Measurements from ENCODE around the gene SPTLC2. TPM values are rescaled to one million over a fixed set of nuclear protein-coding genes. Genes with fewer than 3 reads are reported as not detected.
A peak's percentile ranks its signal among the peaks of the same experiment; 100 is the strongest.
"Not testable (repeated sequence)": the region's sequence is repeated elsewhere in the genome, so short reads cannot be mapped to it uniquely, and the experiment has no call there.

The SPTLC2 gene
- total RNA-seq, 2 donors from 2014 or later, result 4.9 to 11.7 TPM

DNA sequence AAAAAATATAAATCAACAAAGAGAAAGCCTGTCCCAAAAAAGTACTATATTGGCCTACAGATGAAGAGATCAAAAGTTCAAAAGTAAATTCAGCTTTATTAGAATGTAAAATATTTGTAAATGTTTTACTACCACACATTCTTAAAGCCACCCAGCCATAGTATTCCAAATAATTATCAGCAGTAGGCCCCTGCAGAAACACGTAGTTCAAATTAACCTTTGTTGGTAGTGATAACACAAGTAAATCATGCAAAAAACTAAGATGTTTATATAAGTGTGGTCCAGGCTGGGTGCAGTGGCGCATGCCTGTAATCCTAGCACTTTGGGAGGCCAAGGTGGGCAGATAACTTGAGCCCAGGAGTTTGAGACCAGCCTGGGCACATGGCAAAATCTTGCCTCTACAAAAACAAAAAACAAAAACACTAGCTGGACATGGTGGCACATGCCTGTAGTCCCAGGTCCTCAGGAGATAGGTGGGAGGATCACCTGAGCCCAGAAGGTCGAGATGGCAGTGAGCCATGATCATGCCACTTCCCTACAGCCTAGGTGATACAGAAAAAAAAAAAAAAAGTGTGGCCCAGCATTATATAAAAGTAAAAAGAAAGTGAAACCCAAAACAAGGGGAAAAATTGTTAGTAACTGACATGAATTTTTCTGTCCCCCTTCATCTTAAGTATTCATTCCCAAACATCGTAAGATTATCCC lies 17.9 kb downstream of the SPTLC2 start:
- peaks cover 24% of the 10 kb centered on the region for H3K4me1 ChIP-seq
- ATAC-seq (no peak), DNase-seq (peak in 1 of 4 donors; percentile 11)
- no peaks in the 10 kb centered on the region for H3K9me3 ChIP-seq
- no peaks in the 10 kb centered on the region for H3K27me3 ChIP-seq
- 44 to 60% methylated on average over 4 of the region's 4 CpGs for WGBS, 2 donors
- TF ChIP-seq, protein P1, sequence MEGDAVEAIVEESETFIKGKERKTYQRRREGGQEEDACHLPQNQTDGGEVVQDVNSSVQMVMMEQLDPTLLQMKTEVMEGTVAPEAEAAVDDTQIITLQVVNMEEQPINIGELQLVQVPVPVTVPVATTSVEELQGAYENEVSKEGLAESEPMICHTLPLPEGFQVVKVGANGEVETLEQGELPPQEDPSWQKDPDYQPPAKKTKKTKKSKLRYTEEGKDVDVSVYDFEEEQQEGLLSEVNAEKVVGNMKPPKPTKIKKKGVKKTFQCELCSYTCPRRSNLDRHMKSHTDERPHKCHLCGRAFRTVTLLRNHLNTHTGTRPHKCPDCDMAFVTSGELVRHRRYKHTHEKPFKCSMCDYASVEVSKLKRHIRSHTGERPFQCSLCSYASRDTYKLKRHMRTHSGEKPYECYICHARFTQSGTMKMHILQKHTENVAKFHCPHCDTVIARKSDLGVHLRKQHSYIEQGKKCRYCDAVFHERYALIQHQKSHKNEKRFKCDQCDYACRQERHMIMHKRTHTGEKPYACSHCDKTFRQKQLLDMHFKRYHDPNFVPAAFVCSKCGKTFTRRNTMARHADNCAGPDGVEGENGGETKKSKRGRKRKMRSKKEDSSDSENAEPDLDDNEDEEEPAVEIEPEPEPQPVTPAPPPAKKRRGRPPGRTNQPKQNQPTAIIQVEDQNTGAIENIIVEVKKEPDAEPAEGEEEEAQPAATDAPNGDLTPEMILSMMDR (IDR thresholded peaks at IDR 0.05), result no peak
- TF ChIP-seq POLR2A (IDR thresholded peaks at IDR 0.05), result no peak
- no peak overlapping the region for H3K4me3 ChIP-seq
- peaks cover 0 to 2% of the 10 kb centered on the region in 2 donors for H3K36me3 ChIP-seq (replicated peaks in 1 of 2; ENCODE audit: insufficient read depth in 1 of 2, low read depth in 2 of 2)
- intact Hi-C loops (cut with DNase I), result no loop called here
- no peak overlapping the region for H3K27ac ChIP-seq

DNA sequence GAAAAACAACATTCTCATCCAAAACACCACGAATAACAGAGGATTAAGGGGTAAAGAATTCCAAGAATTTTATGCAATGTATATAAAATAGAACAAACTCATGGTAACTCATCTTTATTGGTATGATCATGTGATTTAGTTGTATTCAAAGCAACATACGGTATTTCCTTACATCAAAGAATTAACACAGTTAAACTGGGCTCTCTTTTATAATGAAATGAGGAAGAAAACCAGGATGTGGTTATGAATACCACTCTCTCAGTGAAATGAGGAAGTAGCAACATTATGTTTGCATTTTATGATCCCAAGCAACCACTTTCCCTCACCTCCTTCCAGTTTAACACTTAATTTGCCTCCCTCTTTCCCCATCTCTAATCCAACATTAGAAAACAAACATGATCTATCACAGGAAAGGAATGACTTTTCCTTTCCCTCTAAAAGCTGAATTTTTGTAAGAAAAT lies 22.9 kb downstream of the SPTLC2 start:
- DNase-seq, result no peak
- TF ChIP-seq, protein P1 (IDR thresholded peaks at IDR 0.05), result no peak
- TF ChIP-seq POLR2A (IDR thresholded peaks at IDR 0.05), result no peak

DNA sequence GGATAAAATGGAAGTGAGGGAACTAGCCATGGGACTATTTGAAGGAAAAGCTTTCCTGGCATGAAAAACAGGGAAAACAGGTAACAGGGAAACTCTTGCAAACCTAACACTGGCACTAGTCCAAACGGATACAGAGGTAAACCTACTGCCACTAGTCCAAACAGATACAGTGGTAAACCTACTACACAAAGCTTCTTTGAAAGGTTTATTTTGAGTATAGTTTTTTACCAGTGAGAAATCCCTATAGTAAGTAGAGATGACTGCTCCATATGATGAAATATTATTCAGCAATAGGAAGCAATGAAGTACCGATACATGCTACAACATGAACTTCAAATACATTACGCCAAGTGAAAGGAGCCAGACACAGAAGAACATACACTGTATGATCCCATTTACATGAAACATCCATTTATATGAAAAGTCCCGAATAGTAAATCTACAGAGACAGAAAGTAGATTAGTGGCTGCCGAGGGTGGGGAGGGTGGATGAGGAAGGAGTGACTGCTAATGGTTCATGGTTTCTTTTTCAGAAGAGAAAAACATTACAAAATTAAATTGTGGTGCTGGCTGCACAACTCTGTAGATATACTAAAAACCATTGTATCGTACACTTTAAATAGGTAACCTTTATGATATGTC lies 25.5 kb downstream of the SPTLC2 start:
- ATAC-seq, result no peak
- 56 to 70% methylated on average over 6 of the region's 6 CpGs for WGBS, 2 donors
- no peaks in the 10 kb centered on the region for H3K4me1 ChIP-seq
- TF ChIP-seq, protein P1 (IDR thresholded peaks at IDR 0.05), result no peak
- no peak for TF ChIP-seq POLR2A (IDR thresholded peaks at IDR 0.05)
- peak in 2 of 4 donors; percentile 19 to 20 for DNase-seq
- H3K9me3 ChIP-seq, result no peaks in the 10 kb centered on the region
- H3K36me3 ChIP-seq (replicated peaks in 1 of 2; ENCODE audit: insufficient read depth in 1 of 2, low read depth in 2 of 2), result no peaks in the 10 kb centered on the region
- H3K27ac ChIP-seq, result peak overlapping the region in 1 of 4 donors; percentile 8
- H3K4me3 ChIP-seq, result no peak overlapping the region
- intact Hi-C loops (cut with DNase I), result no loop called here
- H3K27me3 ChIP-seq, result no peaks in the 10 kb centered on the region

More for the DNA sequence above, 22.9 kb downstream of the SPTLC2 start:
- no peak overlapping the region for H3K4me3 ChIP-seq
- no peak for ATAC-seq
- intact Hi-C loops (cut with DNase I), result no loop called here
- 59 to 71% methylated on average over 2 of the region's 2 CpGs for WGBS, 2 donors
- H3K27ac ChIP-seq, result peak overlapping the region in 1 of 4 donors; percentile 57
- peaks cover 0 to 2% of the 10 kb centered on the region in 2 donors for H3K36me3 ChIP-seq (replicated peaks in 1 of 2; ENCODE audit: insufficient read depth in 1 of 2, low read depth in 2 of 2)
- H3K4me1 ChIP-seq, result peaks cover 3% of the 10 kb centered on the region
- H3K9me3 ChIP-seq, result no peaks in the 10 kb centered on the region
- no peaks in the 10 kb centered on the region for H3K27me3 ChIP-seq

DNA sequence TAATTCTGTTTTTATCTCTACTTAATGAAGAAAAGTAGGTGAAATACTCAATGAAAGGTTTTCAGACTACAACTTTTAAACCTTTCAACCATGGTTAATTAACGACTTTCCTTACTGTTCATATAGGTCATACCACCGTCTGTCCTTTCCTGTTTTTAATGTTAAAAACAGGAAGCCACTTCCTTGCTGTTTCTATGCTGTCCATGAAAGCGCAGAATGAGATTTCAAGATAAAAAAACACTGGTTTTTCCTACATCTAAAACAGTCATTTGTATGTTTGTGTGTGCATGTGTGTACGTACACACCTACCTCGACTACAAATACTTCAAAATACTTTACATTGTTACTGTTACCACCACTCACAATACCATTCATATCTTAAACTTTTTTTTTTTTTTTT lies 27.3 kb downstream of the SPTLC2 start:
- H3K9me3 ChIP-seq, result no peaks in the 10 kb centered on the region
- 60 to 75% methylated on average over 5 of the region's 5 CpGs for WGBS, 2 donors
- no peak overlapping the region for H3K4me3 ChIP-seq
- ATAC-seq, result no peak
- TF ChIP-seq POLR2A (IDR thresholded peaks at IDR 0.05), result no peak
- TF ChIP-seq, protein P1 (IDR thresholded peaks at IDR 0.05), result no peak
- H3K36me3 ChIP-seq (replicated peaks in 1 of 2; ENCODE audit: insufficient read depth in 1 of 2, low read depth in 2 of 2), result no peaks in the 10 kb centered on the region
- no peaks in the 10 kb centered on the region for H3K27me3 ChIP-seq
- H3K4me1 ChIP-seq, result no peaks in the 10 kb centered on the region
- intact Hi-C loops (cut with DNase I), result no loop called here
- H3K27ac ChIP-seq, result no peak overlapping the region
- DNase-seq, result no peak

DNA sequence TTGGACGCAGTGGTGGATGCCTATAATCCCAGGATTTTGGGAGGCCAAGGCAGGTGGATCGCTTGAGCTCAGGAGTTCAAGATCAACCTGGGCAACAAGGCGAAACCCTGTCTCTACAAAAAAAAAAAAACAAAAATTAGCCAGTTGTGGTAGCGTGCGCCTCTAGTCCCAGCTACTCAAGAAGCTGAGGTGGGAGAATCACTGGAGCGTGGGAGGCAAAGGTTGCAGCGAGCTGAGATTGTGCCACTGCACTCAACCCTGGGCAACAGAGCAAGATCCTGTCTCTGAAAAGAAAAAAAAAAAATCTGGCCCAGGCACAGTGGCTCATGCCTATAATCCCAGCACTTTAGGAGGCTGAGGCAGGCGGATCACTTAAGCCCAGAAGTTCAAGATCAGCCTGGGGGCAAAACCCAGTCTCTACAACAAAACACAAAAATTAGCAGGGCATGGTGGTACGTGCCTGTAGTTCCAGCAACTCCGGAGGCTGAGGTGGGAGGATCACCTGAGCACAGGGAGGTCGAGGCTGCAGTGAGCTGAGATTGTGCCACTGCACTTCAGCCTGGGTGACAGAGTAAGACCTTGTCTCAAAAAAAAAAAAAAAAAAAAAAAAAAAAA lies 27.9 kb downstream of the SPTLC2 start:
- H3K27me3 ChIP-seq; ATAC-seq; H3K9me3 ChIP-seq; H3K4me3 ChIP-seq; H3K36me3 ChIP-seq (replicated peaks in 1 of 2; ENCODE audit: insufficient read depth in 1 of 2, low read depth in 2 of 2); H3K4me1 ChIP-seq; H3K27ac ChIP-seq; DNase-seq; intact Hi-C loops (cut with DNase I): not testable (repeated sequence)
- WGBS, 2 donors, result 85 to 88% methylated on average over 11 of the region's 11 CpGs

All from body of pancreas (tissue), 4 donors.